H1 (cell line): ENCODE data around the gene SPSB2. TPM values are rescaled to one million over a fixed set of nuclear protein-coding genes. Genes with fewer than 3 reads are reported as not detected.

ENCODE experiments used
- BCL11A ChIP-seq, 2 experiments: IDR thresholded peaks; one replicate each; pipeline ENCODE4 v1.6.1; 2011; ENCODE audit warnings: low read depth in 2 of 2, low read length in 2 of 2, mild to moderate bottlenecking in 2 of 2
- CHD2 ChIP-seq: IDR thresholded peaks from 2 replicates; pipeline ENCODE4 v1.6.1; 2012; ENCODE audit warnings: low read length, improper control_type of control experiment
- EP300 ChIP-seq, 2 experiments: IDR thresholded peaks; 1 replicate in 1 of 2; 2 replicates in 1 of 2; pipeline ENCODE4 v1.6.1; 2011 to 2012; ENCODE audit warnings: low read depth in 2 of 2, low read length in 2 of 2, mild to moderate bottlenecking in 2 of 2, borderline replicate concordance in 1 of 2, inconsistent platforms in 1 of 2, moderate library complexity in 1 of 2
- GTF2F1 ChIP-seq: IDR thresholded peaks from 2 replicates; pipeline ENCODE4 v1.6.1; 2012; ENCODE audit warnings: low read depth, low read length, improper control_type of control experiment, borderline replicate concordance
- MAFK ChIP-seq: IDR thresholded peaks from 2 replicates; pipeline ENCODE4 v1.6.1; 2012; ENCODE audit warnings: low read depth, mild to moderate bottlenecking, improper control_type of control experiment, low read length
- NRF1 ChIP-seq: IDR thresholded peaks from 2 replicates; pipeline ENCODE4 v1.6.1; 2011; ENCODE audit warnings: mild to moderate bottlenecking, low read depth, low read length, improper control_type of control experiment
- RNF2 ChIP-seq: fragments of 200-900, 300-1000 bp; sonication (generic); IDR thresholded peaks from 2 replicates; pipeline ENCODE4 v1.7.1; 2016; ENCODE audit warnings: borderline replicate concordance, low read depth, mild to moderate bottlenecking, antibody characterized with exemption, low read length; ENCODE audit not compliant: poor library complexity, severe bottlenecking; ENCODE audit errors: missing control alignments
- SIX5 ChIP-seq: IDR thresholded peaks from 2 replicates; pipeline ENCODE4 v1.6.1; 2011; ENCODE audit warnings: mild to moderate bottlenecking, low read depth, low read length
- TBP ChIP-seq: IDR thresholded peaks from 2 replicates; pipeline ENCODE4 v1.6.1; 2011; ENCODE audit warnings: low read depth, low read length, improper control_type of control experiment
- polyA plus RNA-seq, 7 experiments: library from polyadenylated mRNA; depleted of rRNA in 3 of 7; stranded (reverse) in 5 of 7; unstranded in 2 of 7; fragments of >200 nt in 5 of 7; fragments of 200-250 nt in 2 of 7; gene quantifications; 1 replicate in 5 of 7; 2 replicates in 1 of 7; 4 replicates in 1 of 7; pipeline versions ENCODE4 v1.2.1 to v1.2.3, GENCODE V29; 2011 to 2013; ENCODE audit warnings: missing spikeins in 2 of 7, mixed read lengths in 2 of 7
- total RNA-seq: library from RNA; stranded (reverse); fragmentation: NEBNext Ultra II Directional; extraction: Animal tissue kit (Norgen Biotek cat#: 25700); gene quantifications from 2 replicates; pipeline ENCODE4 v1.2.1, GENCODE V29; 2021
- TF ChIP-seq, protein P1 (sequence below): fragments of 300-600 bp; sonication (generic); IDR thresholded peaks from 2 replicates; pipeline ENCODE4 v1.7.1; 2012; ENCODE audit warnings: low read length, moderate library complexity, mild to moderate bottlenecking, inconsistent platforms; ENCODE audit not compliant: insufficient replicate concordance

The SPSB2 gene
- total and polyA plus RNA-seq, 2 of the 8 experiments (the other 6 are each of a cell fraction or from before 2014, with no cell fraction given): 13.0 to 23.2 TPM

DNA sequence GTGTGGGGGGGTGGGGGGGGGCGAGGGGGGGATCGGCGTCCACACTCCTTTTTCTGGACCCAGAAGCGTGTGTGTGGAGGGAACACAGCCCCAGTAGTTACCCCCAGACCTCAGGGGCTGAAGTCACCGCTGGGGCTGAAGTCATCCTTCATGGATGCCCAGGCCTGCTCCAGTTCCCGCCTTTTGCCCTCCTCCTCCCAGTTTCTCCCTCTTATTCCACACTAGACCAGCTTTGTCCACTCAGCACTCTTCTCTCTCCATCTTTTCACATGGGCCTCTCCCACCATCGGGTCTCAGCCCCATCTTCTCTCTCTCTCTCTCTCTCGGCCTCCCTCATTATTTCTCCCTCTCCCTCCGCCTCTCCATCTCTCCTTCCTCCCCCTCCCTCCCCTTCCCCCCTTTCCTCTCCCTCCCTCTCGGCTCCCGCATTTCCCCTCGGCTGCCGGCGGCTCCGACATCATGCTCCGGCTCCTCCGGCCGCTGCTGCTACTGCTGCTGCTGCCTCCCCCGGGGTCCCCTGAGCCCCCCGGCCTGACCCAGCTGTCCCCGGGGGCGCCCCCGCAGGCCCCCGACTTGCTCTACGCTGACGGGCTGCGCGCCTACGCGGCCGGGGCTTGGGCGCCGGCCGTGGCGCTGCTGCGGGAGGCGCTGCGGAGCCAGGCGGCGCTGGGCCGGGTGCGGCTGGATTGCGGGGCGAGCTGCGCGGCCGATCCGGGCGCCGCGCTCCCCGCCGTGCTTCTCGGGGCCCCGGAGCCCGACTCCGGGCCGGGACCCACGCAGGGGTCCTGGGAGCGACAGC lies 44.9 kb downstream of the SPSB2 start, which contains the start of gene P3H3 (continued):
- TF ChIP-seq, protein P1, sequence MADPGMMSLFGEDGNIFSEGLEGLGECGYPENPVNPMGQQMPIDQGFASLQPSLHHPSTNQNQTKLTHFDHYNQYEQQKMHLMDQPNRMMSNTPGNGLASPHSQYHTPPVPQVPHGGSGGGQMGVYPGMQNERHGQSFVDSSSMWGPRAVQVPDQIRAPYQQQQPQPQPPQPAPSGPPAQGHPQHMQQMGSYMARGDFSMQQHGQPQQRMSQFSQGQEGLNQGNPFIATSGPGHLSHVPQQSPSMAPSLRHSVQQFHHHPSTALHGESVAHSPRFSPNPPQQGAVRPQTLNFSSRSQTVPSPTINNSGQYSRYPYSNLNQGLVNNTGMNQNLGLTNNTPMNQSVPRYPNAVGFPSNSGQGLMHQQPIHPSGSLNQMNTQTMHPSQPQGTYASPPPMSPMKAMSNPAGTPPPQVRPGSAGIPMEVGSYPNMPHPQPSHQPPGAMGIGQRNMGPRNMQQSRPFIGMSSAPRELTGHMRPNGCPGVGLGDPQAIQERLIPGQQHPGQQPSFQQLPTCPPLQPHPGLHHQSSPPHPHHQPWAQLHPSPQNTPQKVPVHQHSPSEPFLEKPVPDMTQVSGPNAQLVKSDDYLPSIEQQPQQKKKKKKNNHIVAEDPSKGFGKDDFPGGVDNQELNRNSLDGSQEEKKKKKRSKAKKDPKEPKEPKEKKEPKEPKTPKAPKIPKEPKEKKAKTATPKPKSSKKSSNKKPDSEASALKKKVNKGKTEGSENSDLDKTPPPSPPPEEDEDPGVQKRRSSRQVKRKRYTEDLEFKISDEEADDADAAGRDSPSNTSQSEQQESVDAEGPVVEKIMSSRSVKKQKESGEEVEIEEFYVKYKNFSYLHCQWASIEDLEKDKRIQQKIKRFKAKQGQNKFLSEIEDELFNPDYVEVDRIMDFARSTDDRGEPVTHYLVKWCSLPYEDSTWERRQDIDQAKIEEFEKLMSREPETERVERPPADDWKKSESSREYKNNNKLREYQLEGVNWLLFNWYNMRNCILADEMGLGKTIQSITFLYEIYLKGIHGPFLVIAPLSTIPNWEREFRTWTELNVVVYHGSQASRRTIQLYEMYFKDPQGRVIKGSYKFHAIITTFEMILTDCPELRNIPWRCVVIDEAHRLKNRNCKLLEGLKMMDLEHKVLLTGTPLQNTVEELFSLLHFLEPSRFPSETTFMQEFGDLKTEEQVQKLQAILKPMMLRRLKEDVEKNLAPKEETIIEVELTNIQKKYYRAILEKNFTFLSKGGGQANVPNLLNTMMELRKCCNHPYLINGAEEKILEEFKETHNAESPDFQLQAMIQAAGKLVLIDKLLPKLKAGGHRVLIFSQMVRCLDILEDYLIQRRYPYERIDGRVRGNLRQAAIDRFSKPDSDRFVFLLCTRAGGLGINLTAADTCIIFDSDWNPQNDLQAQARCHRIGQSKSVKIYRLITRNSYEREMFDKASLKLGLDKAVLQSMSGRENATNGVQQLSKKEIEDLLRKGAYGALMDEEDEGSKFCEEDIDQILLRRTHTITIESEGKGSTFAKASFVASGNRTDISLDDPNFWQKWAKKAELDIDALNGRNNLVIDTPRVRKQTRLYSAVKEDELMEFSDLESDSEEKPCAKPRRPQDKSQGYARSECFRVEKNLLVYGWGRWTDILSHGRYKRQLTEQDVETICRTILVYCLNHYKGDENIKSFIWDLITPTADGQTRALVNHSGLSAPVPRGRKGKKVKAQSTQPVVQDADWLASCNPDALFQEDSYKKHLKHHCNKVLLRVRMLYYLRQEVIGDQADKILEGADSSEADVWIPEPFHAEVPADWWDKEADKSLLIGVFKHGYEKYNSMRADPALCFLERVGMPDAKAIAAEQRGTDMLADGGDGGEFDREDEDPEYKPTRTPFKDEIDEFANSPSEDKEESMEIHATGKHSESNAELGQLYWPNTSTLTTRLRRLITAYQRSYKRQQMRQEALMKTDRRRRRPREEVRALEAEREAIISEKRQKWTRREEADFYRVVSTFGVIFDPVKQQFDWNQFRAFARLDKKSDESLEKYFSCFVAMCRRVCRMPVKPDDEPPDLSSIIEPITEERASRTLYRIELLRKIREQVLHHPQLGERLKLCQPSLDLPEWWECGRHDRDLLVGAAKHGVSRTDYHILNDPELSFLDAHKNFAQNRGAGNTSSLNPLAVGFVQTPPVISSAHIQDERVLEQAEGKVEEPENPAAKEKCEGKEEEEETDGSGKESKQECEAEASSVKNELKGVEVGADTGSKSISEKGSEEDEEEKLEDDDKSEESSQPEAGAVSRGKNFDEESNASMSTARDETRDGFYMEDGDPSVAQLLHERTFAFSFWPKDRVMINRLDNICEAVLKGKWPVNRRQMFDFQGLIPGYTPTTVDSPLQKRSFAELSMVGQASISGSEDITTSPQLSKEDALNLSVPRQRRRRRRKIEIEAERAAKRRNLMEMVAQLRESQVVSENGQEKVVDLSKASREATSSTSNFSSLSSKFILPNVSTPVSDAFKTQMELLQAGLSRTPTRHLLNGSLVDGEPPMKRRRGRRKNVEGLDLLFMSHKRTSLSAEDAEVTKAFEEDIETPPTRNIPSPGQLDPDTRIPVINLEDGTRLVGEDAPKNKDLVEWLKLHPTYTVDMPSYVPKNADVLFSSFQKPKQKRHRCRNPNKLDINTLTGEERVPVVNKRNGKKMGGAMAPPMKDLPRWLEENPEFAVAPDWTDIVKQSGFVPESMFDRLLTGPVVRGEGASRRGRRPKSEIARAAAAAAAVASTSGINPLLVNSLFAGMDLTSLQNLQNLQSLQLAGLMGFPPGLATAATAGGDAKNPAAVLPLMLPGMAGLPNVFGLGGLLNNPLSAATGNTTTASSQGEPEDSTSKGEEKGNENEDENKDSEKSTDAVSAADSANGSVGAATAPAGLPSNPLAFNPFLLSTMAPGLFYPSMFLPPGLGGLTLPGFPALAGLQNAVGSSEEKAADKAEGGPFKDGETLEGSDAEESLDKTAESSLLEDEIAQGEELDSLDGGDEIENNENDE: no peak
- TF ChIP-seq RNF2 (no peak), SIX5 (no peak), EP300 (IDR thresholded peaks at IDR 0.05; ENCODE audit: borderline replicate concordance in 1 of 2, low read depth in 2 of 2, low read length in 2 of 2) (no peak), CHD2 (no peak), BCL11A (IDR thresholded peaks at IDR 0.05; ENCODE audit: low read depth in 2 of 2, low read length in 2 of 2) (no peak), GTF2F1 (no peak), NRF1 (no peak), TBP (no peak), MAFK (no peak)
